ENCODE results near the gene DPM2. TPM values are rescaled to one million over a fixed set of nuclear protein-coding genes. Genes with fewer than 3 reads are reported as not detected.

Gene DPM2
- total and polyA plus RNA-seq, 7 experiments from 2014 or later = 29.1 to 84.4 (median 39.5) TPM

- H3K36me3 Mint-ChIP-seq = peaks cover 4 to 54% (median 32%) of the 10 kb centered on the region in 5 donors
- Histone ChIP-seq H3K4me1 (ENCODE audit: control insufficient read depth in 2 of 2, insufficient read depth in 2 of 2, low read length in 2 of 2) (peaks cover 87 to 89% of the 10 kb centered on the region in 2 donors), H3K4me3 (ENCODE audit: low read length) (peak overlapping the region; percentile 58), H3K36me3 (ENCODE audit: control insufficient read depth in 2 of 3, insufficient read depth in 3 of 3, low read length in 3 of 3) (peaks cover 0 to 37% (median 9%) of the 10 kb centered on the region in 3 experiments), H3K27ac (ENCODE audit: low read depth, low read length) (peak overlapping the region; percentile 84), H3K9me3 (ENCODE audit: control insufficient read depth in 2 of 3, low read length in 3 of 3) (no peaks in the 10 kb centered on the region), H3K27me3 (ENCODE audit: control insufficient read depth in 2 of 2, insufficient read depth in 2 of 2, low read length in 2 of 2) (no peaks in the 10 kb centered on the region)
- no peak for DNase-seq
- peak overlapping the region; percentile 84 to 99 (median 96) for H3K4me3 Mint-ChIP-seq
- ATAC-seq = no peak
- POLR2A ChIA-PET = interaction anchor here (33.9 to 61.3 kb wide), 3 partner anchors 1 to 60 kb away, joined by 1511 to 1719 read pairs (median 1719); partner anchors contain the start of genes DPM2 and EEIG1
- intact Hi-C loops (cut with micrococcal nuclease) = loop anchor here in 1 of 2 donors (1.0 to 2.0 kb wide), 3 partner anchors 7 to 15 kb away; partner anchors contain the start of gene EEIG1
- CTCF ChIA-PET = interaction anchor here (0.5 to 1.6 kb wide), 4 partner anchors 48 to 127 kb away, joined by 3 to 6 read pairs (median 4); no protein-coding TSS in a partner anchor
- peak overlapping the region; percentile 83 to 99 (median 96) for H3K27ac Mint-ChIP-seq
- H3K9me3 Mint-ChIP-seq = no peaks in the 10 kb centered on the region
- H3K27me3 Mint-ChIP-seq = no peaks in the 10 kb centered on the region
- peaks cover 77 to 100% (median 93%) of the 10 kb centered on the region in 7 donors for H3K4me1 Mint-ChIP-seq
Observed at GRCh38 chr9:127965953-127966352, 28.3 kb upstream of the DPM2 start.

DNA sequence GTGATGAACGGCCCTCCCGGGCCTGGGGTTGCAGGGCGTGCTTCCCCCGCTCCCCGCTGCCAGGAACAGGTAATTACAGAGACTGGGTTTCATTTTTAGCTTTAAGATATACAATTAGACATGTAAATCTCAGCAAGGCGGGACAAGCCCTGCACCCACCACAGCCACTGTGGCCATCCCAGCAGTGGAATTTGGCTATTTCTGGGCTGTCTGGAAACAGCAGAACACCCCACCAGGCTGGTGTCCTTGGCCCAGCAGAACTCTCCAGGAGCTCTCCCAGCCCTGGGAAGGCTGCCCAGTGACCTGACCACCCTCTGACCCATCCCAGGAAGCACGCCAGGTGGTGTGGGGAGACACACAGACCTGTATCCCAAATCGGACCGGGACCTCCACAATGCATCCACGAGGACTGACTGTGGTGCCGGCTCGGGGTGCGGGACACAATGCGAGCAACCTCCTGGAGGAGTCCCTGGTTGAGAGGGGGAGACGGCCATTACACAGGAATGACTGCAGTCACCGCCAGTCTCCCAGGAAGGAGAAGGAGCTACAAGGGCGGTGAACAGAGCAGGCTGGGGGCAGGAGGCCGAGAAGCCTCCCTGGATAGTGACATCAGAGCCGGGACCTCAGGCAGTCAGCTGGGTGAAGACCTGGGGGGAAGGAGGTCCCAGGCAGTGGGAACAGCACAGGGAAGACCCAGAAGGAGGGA is 25.9 kb upstream of the DPM2 start:
- no peak for DNase-seq
- Mint-ChIP-seq H3K4me3 (peak overlapping the region; percentile 54 to 99 (median 94)), H3K4me1 (peaks cover 73 to 100% (median 93%) of the 10 kb centered on the region in 7 donors), H3K36me3 (peaks cover 4 to 54% (median 29%) of the 10 kb centered on the region in 5 donors), H3K27ac (peak overlapping the region; percentile 49 to 99 (median 96)), H3K9me3 (peaks cover 0 to 3% (median 0%) of the 10 kb centered on the region in 11 donors), H3K27me3 (no peaks in the 10 kb centered on the region)
- peak overlapping the region; percentile 48 for H3K4me3 ChIP-seq (ENCODE audit: low read length)
- H3K27me3 ChIP-seq (ENCODE audit: control insufficient read depth in 2 of 2, insufficient read depth in 2 of 2, low read length in 2 of 2) = no peaks in the 10 kb centered on the region
- peak overlapping the region; percentile 84 for H3K27ac ChIP-seq (ENCODE audit: low read depth, low read length)
- H3K9me3 ChIP-seq (ENCODE audit: control insufficient read depth in 2 of 3, low read length in 3 of 3) = no peaks in the 10 kb centered on the region
- peaks cover 87 to 99% of the 10 kb centered on the region in 2 donors for H3K4me1 ChIP-seq (ENCODE audit: control insufficient read depth in 2 of 2, insufficient read depth in 2 of 2, low read length in 2 of 2)
- peaks cover 0 to 45% (median 9%) of the 10 kb centered on the region in 3 experiments for H3K36me3 ChIP-seq (ENCODE audit: control insufficient read depth in 2 of 3, insufficient read depth in 3 of 3, low read length in 3 of 3)
- ChIA-PET POLR2A (interaction anchor here (1.0 to 61.3 kb wide), 4 partner anchors 4 to 108 kb away, joined by 3 to 1719 read pairs (median 1615); partner anchors contain the start of genes DPM2 and EEIG1), CTCF (interaction anchor here (0.9 to 13.2 kb wide), 3 partner anchors 68 to 155 kb away, joined by 3 to 253 read pairs (median 3); no protein-coding TSS in a partner anchor)
- intact Hi-C loops (cut with micrococcal nuclease) = no loop called here
- ATAC-seq = peak; percentile 20

DNA sequence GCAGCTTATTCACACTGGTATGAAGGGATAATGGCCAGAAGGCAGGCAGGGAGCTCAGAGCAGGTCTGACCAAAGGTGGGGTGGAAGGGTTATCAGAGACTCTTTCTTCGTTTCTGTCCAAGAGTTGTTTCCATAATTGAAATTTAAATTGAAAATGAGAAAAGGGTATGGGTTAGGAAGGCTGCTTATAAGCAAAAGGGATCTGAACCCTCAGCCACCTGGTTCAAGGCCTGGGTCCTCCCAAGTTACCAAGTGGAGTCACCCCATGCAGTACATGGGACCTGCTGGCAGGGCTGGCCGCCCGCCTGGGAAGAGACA is 25.3 kb upstream of the DPM2 start:
- peaks cover 4 to 50% (median 29%) of the 10 kb centered on the region in 5 donors for H3K36me3 Mint-ChIP-seq
- Histone ChIP-seq H3K9me3 (ENCODE audit: control insufficient read depth in 2 of 3, low read length in 3 of 3) (no peaks in the 10 kb centered on the region), H3K4me3 (ENCODE audit: low read length) (peak overlapping the region; percentile 48), H3K4me1 (ENCODE audit: control insufficient read depth in 2 of 2, insufficient read depth in 2 of 2, low read length in 2 of 2) (peaks cover 86 to 99% of the 10 kb centered on the region in 2 donors), H3K27me3 (ENCODE audit: control insufficient read depth in 2 of 2, insufficient read depth in 2 of 2, low read length in 2 of 2) (no peaks in the 10 kb centered on the region), H3K27ac (ENCODE audit: low read depth, low read length) (peak overlapping the region; percentile 84), H3K36me3 (ENCODE audit: control insufficient read depth in 2 of 3, insufficient read depth in 3 of 3, low read length in 3 of 3) (peaks cover 0 to 43% (median 9%) of the 10 kb centered on the region in 3 experiments)
- peak overlapping the region in 8 of 9 donors; percentile 90 to 99 (median 96) for H3K27ac Mint-ChIP-seq
- ChIA-PET POLR2A (interaction anchor here (1.0 to 61.3 kb wide), 4 partner anchors 4 to 109 kb away, joined by 3 to 1719 read pairs (median 1615); partner anchors contain the start of genes DPM2 and EEIG1), CTCF (interaction anchor here (1.0 to 13.2 kb wide), 2 partner anchors 69 to 86 kb away, joined by 3 to 253 read pairs; no protein-coding TSS in a partner anchor)
- H3K9me3 Mint-ChIP-seq = peaks cover 0 to 3% (median 0%) of the 10 kb centered on the region in 11 donors
- H3K4me1 Mint-ChIP-seq = peaks cover 71 to 100% (median 91%) of the 10 kb centered on the region in 7 donors
- no peaks in the 10 kb centered on the region for H3K27me3 Mint-ChIP-seq
- ATAC-seq (no peak), DNase-seq (no peak)
- intact Hi-C loops (cut with micrococcal nuclease) = no loop called here
- H3K4me3 Mint-ChIP-seq = peak overlapping the region; percentile 54 to 99 (median 94)

GRCh38 chr9:127962278-127962677 is 24.6 kb upstream of the DPM2 start:
- H3K27ac Mint-ChIP-seq = peak overlapping the region in 8 of 9 donors; percentile 90 to 99 (median 96)
- Histone ChIP-seq H3K36me3 (ENCODE audit: control insufficient read depth in 2 of 3, insufficient read depth in 3 of 3, low read length in 3 of 3) (peaks cover 0 to 43% (median 9%) of the 10 kb centered on the region in 3 experiments), H3K4me3 (ENCODE audit: low read length) (no peak overlapping the region), H3K27me3 (ENCODE audit: control insufficient read depth in 2 of 2, insufficient read depth in 2 of 2, low read length in 2 of 2) (no peaks in the 10 kb centered on the region), H3K4me1 (ENCODE audit: control insufficient read depth in 2 of 2, insufficient read depth in 2 of 2, low read length in 2 of 2) (peaks cover 79 to 99% of the 10 kb centered on the region in 2 donors), H3K27ac (ENCODE audit: low read depth, low read length) (peak overlapping the region; percentile 84), H3K9me3 (ENCODE audit: control insufficient read depth in 2 of 3, low read length in 3 of 3) (no peaks in the 10 kb centered on the region)
- H3K9me3 Mint-ChIP-seq = peaks cover 0 to 3% (median 0%) of the 10 kb centered on the region in 11 donors
- intact Hi-C loops (cut with micrococcal nuclease) = no loop called here
- H3K4me3 Mint-ChIP-seq = peak overlapping the region; percentile 54 to 99 (median 94)
- H3K27me3 Mint-ChIP-seq = no peaks in the 10 kb centered on the region
- ATAC-seq (no peak), DNase-seq (no peak)
- peaks cover 66 to 100% (median 91%) of the 10 kb centered on the region in 7 donors for H3K4me1 Mint-ChIP-seq
- H3K36me3 Mint-ChIP-seq = peaks cover 4 to 50% (median 29%) of the 10 kb centered on the region in 5 donors
- POLR2A ChIA-PET = interaction anchor here (0.6 to 61.3 kb wide), 4 partner anchors 5 to 104 kb away, joined by 3 to 1719 read pairs (median 1615); partner anchors contain the start of genes DPM2, EEIG1 and NAIF1
- CTCF ChIA-PET = interaction anchor here (1.0 to 13.2 kb wide), 4 partner anchors 15 to 86 kb away, joined by 3 to 253 read pairs (median 4); no protein-coding TSS in a partner anchor

DNA sequence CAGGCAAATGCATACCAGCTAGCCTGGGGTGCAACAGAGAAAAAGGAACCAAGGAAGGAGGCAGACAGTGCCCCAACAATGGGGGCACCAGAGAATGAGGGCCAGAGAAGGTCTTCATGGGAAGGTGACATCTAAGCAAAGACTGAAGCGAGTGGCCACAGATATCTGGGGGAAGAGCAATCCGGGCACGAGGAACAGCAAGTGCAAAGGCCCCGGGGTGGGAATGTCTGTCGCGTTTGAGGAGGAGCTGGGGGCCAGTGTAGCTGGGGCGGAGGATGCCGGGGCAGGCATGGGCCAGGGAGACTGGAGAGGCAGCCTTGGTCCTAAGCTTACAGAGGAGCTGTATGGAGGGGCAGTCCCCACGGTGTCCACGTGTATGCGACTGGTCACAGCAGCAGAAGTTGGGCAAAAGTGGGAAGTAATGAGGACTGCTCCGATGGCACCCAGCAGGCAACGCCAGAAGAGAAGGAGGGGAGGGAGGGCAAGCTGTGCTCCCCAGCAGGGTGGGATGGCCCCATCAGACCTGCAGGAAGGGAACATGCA is 24.0 kb upstream of the DPM2 start:
- peaks cover 0 to 3% (median 0%) of the 10 kb centered on the region in 11 donors for H3K9me3 Mint-ChIP-seq
- H3K27me3 Mint-ChIP-seq = no peaks in the 10 kb centered on the region
- no peaks in the 10 kb centered on the region for H3K9me3 ChIP-seq (ENCODE audit: control insufficient read depth in 2 of 3, low read length in 3 of 3)
- peak overlapping the region; percentile 48 to 99 (median 94) for H3K4me3 Mint-ChIP-seq
- H3K4me1 ChIP-seq (ENCODE audit: control insufficient read depth in 2 of 2, insufficient read depth in 2 of 2, low read length in 2 of 2) = peaks cover 76 to 98% of the 10 kb centered on the region in 2 donors
- ChIA-PET CTCF (interaction anchor here (1.4 to 13.2 kb wide), 6 partner anchors 9 to 110 kb away, joined by 3 to 253 read pairs (median 6); no protein-coding TSS in a partner anchor), POLR2A (interaction anchor here (0.6 to 61.3 kb wide), 4 partner anchors 6 to 105 kb away, joined by 3 to 1719 read pairs (median 1615); partner anchors contain the start of genes DPM2, EEIG1 and NAIF1)
- H3K36me3 ChIP-seq (ENCODE audit: control insufficient read depth in 2 of 3, insufficient read depth in 3 of 3, low read length in 3 of 3) = peaks cover 0 to 43% (median 9%) of the 10 kb centered on the region in 3 experiments
- H3K27ac Mint-ChIP-seq = peak overlapping the region; percentile 81 to 99 (median 96)
- H3K4me1 Mint-ChIP-seq = peaks cover 66 to 100% (median 91%) of the 10 kb centered on the region in 7 donors
- intact Hi-C loops (cut with micrococcal nuclease) = no loop called here
- no peaks in the 10 kb centered on the region for H3K27me3 ChIP-seq (ENCODE audit: control insufficient read depth in 2 of 2, insufficient read depth in 2 of 2, low read length in 2 of 2)
- H3K4me3 ChIP-seq (ENCODE audit: low read length) = no peak overlapping the region
- peak overlapping the region; percentile 84 for H3K27ac ChIP-seq (ENCODE audit: low read depth, low read length)
- ATAC-seq = no peak
- no peak for DNase-seq
- peaks cover 4 to 49% (median 29%) of the 10 kb centered on the region in 5 donors for H3K36me3 Mint-ChIP-seq

GRCh38 chr9:127961155-127961490 is 23.5 kb upstream of the DPM2 start:
- Mint-ChIP-seq H3K9me3 (peaks cover 0 to 3% (median 0%) of the 10 kb centered on the region in 11 donors), H3K4me1 (peaks cover 68 to 97% (median 90%) of the 10 kb centered on the region in 7 donors), H3K4me3 (peak overlapping the region; percentile 48 to 98 (median 92)), H3K27ac (peak overlapping the region; percentile 81 to 99 (median 96)), H3K36me3 (peaks cover 4 to 49% (median 29%) of the 10 kb centered on the region in 5 donors), H3K27me3 (no peaks in the 10 kb centered on the region)
- ATAC-seq (no peak), DNase-seq (no peak)
- Histone ChIP-seq H3K27me3 (ENCODE audit: control insufficient read depth in 2 of 2, insufficient read depth in 2 of 2, low read length in 2 of 2) (no peaks in the 10 kb centered on the region), H3K9me3 (ENCODE audit: control insufficient read depth in 2 of 3, low read length in 3 of 3) (no peaks in the 10 kb centered on the region), H3K36me3 (ENCODE audit: control insufficient read depth in 2 of 3, insufficient read depth in 3 of 3, low read length in 3 of 3) (peaks cover 0 to 43% (median 9%) of the 10 kb centered on the region in 3 experiments), H3K4me1 (ENCODE audit: control insufficient read depth in 2 of 2, insufficient read depth in 2 of 2, low read length in 2 of 2) (peaks cover 78 to 94% of the 10 kb centered on the region in 2 donors), H3K27ac (ENCODE audit: low read depth, low read length) (peak overlapping the region; percentile 84), H3K4me3 (ENCODE audit: low read length) (no peak overlapping the region)
- POLR2A ChIA-PET = interaction anchor here (33.9 to 61.3 kb wide), 3 partner anchors 6 to 65 kb away, joined by 1511 to 1719 read pairs (median 1719); partner anchors contain the start of genes DPM2 and EEIG1
- intact Hi-C loops (cut with micrococcal nuclease) = no loop called here
- CTCF ChIA-PET = interaction anchor here (1.0 to 13.2 kb wide), 7 partner anchors 9 to 111 kb away, joined by 3 to 253 read pairs (median 5); no protein-coding TSS in a partner anchor
